ENCODE results near the gene SNAPIN.
A peak's percentile ranks its signal among the peaks of the same experiment; 100 is the strongest.
"Not testable (repeated sequence)": the region's sequence is repeated elsewhere in the genome, so short reads cannot be mapped to it uniquely, and the experiment has no call there.

The SNAPIN gene

DNA sequence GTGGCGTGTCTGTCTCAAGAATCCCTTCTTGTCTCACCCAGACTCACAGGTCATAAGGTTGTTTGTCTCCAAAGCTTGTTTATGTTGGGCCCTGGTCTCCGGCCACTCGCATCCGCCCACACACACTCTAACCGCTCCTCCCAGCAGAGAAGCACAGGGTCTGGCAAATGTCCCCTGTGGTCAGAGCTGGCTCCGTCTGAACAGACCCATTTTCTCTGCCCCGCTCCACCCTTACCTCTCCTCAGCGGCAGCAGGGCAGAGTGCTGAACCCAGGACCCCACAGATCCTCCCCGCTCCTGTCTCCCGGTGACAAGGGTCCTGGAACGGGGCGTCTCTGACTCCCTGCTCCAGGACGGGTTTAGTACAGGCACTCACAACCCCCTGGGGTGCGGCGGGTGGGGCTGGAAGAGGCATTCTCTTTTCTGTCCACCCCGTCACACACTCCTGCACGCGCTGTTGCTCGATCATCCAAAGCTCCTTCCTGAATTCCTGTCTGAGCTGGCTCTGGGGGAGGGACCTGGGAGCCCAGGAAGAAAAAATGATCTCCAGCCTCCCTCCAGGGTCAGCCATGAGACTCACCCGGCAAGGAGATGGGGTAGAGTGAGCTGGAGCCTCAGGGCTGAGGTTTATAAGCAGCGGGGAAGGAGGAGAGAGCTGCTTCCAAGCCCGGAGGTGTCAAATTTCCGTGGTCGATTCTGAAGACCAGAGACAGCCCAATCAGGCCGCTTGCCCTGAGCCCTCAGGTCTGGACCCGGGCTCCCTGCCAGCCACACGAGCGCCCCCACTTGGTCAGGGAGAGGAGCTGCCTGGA is 31.4 kb upstream of the SNAPIN start, which contains the start of gene S100A13:
TSS of gene S100A13 (minus strand) at position 602 of the 811 bp plus-strand sequence. CDS start 1,033 bp downstream, outside the sequence.
- DNase-seq (ENCODE audit: low read depth): no peak

DNA sequence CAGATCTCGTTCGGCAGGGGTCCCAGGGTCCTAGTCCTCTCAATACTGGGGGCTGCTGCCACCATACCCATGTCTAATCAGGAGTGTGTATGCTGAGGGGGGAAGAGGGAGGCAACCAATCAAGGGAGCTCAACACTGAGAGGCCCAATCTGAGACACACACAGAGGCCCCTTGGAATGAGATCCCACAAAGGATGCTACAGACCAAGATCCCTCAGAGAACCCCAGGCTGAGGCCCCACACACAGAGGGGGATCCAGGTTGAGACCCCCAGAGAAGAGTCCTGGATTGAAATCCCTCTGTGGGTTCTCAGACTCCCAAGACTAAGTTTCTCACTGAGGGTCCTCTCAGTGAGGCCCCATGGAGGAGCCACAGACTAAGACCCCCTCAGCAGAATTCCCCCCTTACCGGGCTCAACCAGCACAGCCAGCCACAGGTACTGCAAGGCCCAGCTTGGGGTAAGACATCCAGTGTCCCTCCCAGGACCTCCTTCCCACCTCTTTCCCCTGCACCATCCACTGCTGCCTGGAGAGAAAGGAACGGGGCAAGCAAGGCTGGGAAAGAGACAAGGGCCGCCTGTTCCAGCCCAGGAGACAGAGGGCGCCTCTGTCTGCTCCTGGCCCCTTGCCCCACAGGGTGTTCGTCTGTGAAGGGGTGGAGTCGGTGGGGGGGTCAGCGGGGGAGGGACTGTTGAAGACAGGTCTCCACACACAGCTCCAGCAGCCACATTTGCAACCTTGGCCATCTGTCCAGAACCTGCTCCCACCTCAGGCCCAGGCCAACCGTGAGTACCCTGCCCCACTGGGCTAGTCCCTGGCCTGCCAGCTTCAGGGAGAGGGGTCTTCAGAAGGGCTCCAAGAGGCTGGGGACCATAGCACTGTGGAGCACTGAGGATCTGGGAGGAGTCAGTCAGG is 30.5 kb upstream of the SNAPIN start, which contains the start of gene S100A1:
TSS of gene S100A1 (plus strand) at position 720 of the 912 bp plus-strand sequence. CDS start 2,088 bp downstream, outside the sequence.
- DNase-seq (ENCODE audit: low read depth): no peak

DNA sequence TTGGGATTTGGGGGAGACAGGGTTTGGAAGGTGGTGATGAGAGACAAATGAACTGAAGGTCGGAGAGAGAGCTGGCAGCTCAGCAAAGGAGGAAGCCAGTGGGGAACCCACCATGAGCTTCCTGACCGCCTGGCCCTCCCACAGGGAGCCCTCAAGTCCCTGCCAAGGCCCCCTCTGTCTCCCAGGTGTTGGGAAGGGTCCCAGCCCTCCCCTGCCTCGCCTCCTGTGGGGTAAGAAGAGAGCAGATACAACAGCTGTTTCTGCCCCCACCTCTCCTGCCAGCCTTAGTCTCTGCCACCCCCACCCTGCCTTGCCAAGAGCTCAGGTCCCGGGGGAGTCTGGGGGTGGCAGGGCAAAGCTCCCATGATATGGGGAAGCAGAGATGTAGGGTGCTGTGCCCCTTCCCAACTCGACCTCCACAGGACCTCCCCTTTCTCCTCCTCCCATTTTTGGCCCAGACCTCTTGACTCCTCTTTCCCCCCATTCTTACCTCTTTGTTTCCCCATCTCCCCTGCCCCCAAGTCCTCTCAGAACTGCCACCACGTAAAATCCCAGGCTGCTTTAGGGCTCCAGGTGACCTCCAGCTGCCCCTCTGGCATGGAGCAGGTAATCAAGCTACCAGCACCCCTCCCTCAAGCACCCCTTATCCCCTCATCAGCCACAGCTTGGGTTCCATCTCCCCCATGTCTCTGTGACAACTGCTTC is 29.7 kb upstream of the SNAPIN start:
- DNase-seq (ENCODE audit: low read depth): no peak

DNA sequence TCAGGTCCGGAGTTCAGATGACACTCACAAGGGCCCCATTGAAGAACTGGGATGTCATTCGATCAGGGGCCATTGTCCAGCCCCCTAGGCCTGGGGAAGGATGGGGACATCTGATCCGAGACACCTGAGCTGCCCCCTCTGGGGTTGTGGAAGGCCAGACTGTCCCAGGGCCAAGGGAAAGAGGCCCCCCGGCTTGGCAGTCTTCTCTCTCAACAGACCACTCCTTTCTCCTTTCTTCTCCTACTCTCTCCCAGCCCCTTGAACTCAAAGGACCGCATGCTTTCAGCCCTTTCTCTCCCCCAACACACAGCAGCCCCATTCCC is 29.2 kb upstream of the SNAPIN start:
- no peak for DNase-seq (ENCODE audit: low read depth)

DNA sequence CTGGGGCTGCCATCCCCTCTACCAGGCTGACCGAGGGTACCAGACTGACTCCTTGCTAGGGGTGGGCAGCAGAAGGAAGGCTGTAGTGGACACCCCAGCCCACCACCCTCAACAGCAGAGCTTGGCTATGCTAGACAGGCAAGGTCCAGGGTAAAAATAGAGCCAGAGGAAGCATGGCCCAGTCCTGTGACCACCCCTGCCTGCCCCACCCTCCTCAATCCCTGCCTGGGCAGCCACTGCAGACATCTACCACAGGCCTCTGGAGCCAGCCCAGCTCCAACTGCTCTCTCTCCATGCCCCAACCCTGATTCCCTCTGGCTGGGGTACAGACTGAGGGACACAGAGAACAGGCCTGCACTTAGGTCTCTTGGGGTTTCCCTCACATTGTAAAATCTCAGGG is 28.5 kb upstream of the SNAPIN start:
- no peak for DNase-seq (ENCODE audit: low read depth)

DNA sequence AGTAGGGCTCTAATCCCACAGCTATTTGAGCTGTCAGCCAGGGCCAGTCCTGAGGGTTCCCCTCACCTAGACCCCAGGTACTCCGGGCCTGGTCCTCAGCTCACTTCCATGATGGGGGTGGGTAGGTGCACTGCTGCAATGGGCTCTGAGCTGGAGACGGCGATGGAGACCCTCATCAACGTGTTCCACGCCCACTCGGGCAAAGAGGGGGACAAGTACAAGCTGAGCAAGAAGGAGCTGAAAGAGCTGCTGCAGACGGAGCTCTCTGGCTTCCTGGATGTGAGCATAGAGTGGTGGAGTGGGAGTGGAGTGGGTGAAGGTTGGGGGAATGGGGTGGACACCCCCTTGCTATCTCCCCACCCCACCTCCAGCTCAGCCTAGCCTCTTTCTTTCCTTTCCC is 28.1 kb upstream of the SNAPIN start:
- no peak for DNase-seq (ENCODE audit: low read depth)

DNA sequence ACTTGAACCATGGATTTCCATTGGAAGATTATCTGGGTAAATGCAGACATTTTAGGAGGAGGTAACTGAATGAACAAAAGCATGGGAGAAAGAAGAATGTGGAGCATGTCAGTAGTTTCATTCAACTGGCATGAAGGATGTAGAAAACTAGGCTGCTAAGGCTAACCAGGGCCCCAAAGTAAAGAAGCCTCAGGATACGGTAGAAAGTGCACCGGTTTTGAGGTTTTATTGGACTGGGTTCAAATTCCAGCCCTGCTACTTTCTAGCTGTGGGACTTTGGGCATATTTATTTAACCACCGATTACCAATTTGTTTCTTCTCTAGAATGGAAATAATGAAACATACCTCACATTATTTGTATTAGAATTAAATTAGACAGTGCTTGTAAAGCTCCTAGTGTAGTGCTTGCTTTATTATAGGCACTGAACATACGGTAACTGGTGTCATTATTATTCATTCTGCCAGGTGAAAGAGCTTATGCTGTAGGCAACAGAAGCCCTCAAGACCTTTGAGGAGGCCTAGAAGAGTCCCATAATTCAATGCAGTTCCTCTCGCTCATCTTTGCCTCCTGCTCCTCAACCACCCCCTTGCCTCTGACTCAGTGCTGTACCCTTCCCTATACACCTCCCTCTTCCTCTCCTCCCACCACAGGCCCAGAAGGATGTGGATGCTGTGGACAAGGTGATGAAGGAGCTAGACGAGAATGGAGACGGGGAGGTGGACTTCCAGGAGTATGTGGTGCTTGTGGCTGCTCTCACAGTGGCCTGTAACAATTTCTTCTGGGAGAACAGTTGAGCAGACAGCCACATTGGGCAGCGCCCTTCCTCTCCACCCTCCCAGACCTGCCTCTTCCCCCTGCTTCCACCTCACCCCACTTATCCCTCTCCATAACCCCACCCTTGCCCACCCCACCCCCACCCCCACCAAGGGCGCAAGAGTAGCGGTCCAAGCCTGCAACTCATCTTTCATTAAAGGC is 27.2 kb upstream of the SNAPIN start:
- DNase-seq (ENCODE audit: low read depth): no peak

DNA sequence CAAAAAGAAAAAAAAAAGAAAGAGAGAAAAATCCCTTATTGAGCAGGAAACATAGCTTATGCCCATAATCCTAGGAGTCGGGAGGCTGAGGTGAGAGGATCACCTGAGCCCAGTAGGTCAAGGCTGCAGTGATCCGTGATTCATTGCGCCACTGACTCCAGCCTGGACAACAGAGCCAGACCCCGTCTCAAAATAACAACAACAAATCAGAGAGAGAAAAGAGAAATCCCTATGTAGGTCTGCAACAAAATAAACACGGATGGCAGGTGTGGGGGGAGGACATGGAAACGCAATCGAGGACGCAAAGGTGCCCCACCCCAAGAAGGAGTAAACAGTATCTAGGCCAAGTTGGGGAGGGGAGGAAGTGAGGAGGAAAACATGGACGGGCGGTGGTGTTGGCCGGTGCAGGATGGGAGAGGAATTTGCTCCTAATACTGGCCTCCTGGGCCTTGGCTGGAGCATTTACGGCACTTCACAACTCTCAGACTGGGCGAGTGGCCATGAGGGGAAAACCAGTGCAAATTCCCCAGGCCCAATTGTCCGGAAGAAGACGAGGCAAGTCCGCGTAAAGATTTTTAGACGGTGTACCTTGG is 25.2 kb upstream of the SNAPIN start:
- no peak for DNase-seq (ENCODE audit: low read depth)

DNA sequence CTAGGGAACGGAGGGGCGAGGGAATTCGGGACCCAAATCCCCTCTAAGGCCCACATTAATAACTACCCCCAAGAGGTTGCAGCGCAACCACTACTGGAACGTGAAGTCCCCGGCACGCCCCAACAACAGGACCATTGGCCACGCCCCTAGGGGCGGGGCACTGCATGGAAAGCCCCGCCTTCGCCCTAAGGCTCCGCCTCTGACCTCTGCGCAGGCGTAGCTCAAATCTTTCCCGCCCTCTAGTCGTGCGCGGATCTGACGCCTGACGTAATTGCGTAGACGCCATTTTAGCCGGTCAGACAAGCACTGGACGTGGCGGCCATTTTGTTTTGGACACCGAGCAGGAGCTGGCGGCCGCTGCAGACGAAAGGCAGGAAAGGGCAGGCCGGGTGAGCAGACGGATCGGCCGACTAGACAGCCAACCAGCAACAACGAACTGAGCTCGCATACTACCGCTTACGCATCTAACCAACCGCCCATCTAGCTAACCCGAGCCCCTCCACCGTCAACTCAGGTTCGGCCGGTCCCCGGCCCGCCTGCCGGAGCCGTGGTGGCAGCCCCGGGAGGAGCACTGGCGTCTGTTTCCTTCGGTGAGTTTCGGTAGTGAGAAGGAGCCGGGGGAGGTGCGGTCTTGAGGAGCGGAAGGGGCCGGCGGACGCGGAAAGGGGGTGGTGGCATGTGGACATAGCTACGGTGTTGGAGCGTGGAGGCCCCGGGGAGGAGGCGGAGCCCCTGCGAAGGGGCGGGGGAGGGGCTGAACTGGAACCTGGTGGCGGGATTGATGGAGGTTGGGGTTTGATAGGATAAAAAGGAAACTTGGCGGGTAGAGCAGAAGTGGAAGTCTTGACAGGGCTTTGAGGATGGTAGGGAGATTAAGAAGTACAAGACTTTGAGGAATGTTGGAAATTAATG is 24.5 kb upstream of the SNAPIN start, which contains the start of gene CHTOP:
TSS of gene CHTOP (plus strand) at position 313 of the 912 bp plus-strand sequence. CDS start 2,523 bp downstream, outside the sequence.
- peak; percentile 94 for DNase-seq (ENCODE audit: low read depth)

DNA sequence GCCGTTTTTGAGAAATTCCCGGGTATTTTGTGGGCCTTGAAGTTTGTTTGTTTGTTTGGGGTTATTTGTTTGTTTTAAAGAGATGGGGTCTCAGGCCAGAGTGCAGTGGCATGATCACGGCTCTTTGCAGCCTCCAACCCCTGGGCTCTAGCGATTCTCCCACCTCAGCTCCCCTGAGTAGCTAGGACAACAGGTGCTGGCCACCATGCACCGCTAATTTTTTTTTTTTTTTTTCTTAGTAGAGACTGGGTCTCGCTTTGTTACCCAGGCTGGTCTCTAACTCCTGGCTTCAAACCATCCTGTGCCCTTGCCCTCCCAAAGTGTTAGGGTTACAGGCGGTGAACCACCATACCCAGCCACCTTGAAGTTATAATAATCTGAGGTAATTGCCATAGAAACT is 22.6 kb upstream of the SNAPIN start:
- DNase-seq (ENCODE audit: low read depth): no peak

DNA sequence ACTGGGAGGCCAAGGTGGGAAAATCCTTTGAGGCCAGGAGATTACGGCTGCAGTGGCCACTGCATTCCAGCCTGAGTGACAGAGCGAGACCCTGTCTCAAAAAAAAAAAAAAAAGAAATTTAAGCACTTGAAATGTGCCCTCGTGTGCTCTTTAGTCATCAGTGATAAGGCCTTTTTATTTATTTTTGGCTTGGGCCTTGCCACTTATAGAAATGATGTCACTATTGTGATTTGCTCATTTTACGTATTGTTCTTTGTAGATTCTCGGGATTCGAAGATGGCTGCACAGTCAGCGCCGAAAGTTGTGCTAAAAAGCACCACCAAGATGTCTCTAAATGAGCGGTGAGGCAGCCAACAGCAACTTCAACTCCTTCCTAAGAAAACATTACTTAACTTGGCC is 22.2 kb upstream of the SNAPIN start:
- DNase-seq (ENCODE audit: low read depth): no peak

DNA sequence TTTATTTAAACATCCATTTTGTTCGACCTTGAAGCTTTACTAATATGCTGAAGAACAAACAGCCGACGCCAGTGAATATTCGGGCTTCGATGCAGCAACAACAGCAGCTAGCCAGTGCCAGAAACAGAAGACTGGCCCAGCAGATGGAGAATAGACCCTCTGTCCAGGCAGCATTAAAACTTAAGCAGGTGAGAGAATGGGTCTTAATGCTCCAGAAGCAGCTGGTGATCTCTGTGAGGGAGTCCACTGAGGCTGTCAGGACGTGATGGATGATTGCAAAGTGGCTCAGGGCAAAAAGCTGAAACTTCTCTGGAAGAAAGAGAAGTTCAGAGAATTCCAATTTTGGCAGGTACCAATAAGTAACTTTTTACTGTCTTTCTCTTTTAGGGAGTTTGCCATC is 20.2 kb upstream of the SNAPIN start:
- no peak for DNase-seq (ENCODE audit: low read depth)

DNA sequence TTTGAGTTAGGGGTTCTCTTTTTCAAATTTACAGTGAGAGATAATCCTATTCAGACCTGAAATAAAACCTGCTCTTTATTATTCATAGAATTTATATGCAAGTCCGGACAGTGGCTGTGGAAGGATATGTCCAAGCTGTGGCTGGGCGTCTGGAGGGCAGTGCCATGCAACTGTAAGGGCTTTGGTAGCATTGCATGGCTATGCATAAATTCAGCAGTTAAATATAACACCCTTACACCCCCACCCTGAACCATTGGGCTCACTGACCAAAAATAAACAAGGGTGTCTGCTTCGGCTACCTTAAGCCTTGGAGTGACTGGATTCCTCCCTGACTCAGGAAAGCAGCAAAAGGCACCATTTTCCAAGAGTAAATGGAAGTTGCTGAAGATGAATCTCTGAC is 19.2 kb upstream of the SNAPIN start:
- no peak for DNase-seq (ENCODE audit: low read depth)

DNA sequence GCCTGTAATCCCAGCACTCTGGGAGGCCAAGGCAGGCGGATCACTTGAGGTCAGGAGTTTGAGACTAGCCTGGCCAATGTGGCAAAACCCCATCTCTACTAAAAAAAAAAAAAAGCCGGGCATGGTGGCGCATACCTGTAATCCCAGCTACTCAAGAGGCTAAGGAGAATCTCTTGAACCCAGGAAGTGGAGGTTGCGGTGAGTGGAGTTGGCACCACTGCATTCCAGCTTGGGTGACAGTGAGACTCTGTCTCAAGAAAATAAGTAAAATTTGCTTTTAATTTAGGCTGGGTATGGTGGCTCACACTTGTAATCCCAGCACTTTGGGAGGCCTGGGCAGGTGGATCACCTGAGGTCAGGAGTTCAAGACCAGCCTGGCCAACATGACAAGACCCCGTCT is 18.3 kb upstream of the SNAPIN start:
- not testable (repeated sequence) for DNase-seq (ENCODE audit: low read depth)

DNA sequence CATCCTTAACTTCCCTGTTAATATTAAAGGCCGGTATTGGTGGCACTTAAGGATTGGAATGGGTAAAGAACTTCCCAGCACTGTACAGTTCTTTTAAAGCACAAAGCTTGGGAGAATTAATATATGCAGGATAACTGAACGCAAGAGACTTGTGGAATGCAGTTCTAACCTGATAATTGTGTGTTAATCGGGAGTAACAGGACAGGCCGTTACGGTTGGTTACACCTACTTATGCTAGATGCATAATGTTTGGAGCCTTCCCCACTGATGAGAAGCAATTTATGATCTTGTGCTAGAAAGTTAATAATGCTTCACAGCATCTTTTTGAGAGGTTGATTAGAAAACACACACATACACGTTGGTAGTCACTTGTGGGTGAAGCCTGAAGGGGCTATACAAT is 17.6 kb upstream of the SNAPIN start:
- DNase-seq (ENCODE audit: low read depth): no peak

DNA sequence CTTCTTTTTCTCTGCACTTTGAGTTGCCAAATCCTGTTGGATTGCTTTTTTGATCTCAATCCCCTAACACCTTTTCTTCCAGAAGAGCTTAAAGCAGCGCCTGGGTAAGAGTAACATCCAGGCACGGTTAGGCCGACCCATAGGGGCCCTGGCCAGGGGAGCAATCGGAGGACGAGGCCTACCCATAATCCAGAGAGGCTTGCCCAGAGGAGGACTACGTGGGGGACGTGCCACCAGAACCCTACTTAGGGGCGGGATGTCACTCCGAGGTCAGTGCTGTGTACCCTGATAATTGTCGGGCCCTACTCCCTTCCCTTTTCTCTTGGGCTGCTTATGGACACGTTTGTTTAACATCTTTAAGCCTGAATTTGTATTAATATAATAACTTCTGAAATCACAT is 16.3 kb upstream of the SNAPIN start:
- no peak for DNase-seq (ENCODE audit: low read depth)

DNA sequence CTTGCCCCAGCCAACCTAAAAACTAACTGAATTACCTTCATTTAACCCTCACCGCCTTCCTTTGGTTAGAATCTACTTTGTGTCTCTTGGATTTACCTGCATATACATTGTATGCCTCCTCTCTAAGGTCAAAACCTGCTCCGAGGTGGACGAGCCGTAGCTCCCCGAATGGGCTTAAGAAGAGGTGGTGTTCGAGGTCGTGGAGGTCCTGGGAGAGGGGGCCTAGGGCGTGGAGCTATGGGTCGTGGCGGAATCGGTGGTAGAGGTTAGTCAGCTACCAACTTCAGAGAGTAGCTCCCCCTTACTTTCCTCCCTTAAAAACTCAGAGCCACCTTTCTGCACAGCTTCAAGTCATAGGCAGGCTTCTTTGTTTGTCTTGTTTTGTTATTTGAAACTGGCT is 15.4 kb upstream of the SNAPIN start:
- no peak for DNase-seq (ENCODE audit: low read depth)

DNA sequence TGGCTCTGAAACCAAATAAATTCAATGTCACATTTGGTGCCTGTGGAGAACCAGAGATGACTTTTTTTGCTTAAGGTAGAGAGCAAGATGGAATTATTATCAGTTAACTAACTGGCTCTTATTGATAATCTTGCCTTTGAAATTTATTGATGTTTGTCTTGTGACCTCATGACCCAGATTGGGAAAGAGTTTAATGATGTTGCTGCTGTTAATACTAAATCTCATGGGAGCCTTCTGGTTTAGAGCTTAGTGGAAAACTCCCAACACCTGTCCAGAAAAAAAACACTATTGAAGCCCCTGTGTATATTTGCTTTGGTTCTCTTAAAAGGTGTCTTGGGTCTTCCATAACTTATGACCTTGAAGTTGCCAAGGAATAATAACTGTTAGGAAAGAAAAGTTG is 14.7 kb upstream of the SNAPIN start:
- no peak for DNase-seq (ENCODE audit: low read depth)

DNA sequence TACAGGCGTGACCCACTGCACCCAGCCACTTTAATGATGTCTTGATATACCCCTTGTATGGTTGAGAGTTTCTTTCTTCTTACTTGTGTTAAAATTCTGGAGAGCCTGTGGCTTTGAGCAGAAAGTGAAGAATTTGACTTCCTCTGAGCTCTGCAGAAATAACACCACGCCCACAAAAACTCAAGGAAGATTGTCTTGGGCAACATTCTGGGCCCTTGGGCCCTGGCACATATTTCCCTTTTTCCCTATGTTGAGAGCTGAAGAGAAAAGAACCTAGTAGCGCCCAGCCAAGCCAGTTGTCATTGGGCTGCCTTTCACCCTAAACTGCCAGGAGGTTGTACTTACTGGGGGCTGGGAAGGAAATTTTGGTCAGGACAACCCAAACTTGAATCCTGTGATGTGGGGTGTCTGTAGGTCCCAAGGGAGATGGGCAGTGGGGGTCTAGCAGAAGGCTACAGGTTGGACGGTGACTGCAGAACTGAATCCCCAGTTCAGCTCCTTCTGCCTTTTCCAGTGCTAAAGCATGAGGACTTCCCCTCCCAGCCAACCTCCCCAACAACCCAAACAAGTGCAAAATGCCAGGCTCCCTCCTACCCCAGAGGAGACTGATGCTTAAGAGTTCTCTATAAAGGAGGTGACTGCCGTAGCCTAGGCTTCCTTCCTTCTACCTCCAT is 11.7 kb upstream of the SNAPIN start:
- no peak for DNase-seq (ENCODE audit: low read depth)

Data from stimulated activated CD8-positive, alpha-beta memory T cell treated with anti-CD3 and anti-CD28 coated beads, Interleukin-12 subunit alpha, Interleukin-12 subunit beta, amount 100 ng/mL, for 1 hour (primary cell).